ENCODE measurements around the gene ADAP1.

Gene ADAP1

DNA sequence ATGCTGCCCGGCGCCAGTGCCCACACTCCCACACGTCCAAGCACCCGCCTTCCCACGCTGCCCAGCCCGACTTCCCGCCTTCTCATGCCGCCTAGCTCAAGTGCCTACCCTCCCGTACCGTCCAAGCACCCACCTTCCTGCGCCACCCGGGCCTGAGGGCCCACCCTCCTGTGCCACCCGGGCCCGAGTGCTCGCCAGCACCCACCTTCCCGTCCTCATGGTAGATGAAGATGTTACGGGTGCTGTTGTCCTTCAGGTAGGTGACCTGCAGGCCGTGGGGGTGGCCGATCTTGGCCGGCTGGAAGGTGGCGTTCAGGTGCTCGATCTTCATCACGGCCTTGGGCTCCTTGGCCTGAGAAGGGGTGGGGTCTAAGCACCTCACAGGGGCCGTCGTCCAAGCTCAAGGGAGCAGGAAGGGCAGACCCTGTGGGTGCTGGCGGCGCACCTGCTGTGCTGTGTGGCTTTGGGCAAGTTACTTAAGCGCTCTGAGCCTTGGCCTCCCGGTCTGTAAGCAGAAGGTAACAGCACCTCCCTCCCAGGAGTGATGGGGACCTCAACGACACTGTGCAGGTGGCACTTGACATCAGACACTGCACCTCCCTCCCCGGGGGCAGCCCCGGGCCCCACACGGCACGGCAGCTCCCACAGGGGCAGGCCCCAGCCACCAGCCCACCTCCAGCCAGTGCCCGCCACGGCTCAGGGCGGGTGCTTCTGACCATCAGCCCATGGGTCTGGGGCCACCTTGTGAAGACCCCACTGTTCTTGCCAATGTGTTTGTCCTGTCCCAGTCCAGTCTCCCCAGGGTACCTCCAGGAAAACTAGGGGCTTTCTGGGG is 50.3 kb downstream of the ADAP1 start:
- no peak for DNase-seq

- DNase-seq = no peak
Measured at GRCh38 chr7:902996-903395, 51.5 kb downstream of the ADAP1 start.

DNA sequence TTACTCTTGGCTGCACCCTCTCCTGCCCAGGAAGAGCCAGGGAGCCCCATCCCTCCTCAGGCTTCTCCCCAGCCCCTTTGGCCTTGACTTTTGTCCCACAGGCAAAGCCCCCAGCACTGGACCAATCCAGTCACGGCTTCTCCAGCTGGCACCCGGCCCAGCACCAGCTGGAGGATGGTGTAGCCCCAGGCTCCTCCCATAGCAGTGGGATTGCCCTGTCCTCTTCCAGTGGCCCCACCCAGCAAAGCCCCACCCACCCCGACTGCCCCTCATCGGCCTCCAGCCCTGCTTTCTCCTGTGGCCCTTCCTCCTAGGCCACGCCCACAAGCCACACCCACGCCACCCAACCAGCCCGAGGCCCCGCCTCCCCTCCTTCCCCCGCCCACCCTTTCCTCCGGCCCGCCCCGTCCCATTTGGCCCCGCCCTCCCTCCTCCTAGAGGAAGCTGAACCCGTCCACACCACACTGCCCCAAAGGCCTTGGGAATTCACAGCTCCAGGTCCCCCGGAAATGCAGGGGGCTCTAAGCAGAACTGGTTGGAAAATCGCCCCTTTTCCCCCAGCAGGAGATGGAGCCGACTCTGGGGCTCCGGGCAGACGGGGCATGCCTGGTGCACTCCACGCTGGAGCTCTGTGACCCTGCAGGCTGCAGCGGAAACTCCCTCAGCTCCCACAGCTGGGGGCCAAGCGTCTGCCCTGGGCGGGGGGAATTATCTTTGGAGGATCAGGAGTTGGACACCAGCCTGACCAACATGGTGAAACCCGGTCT is 52.9 kb downstream of the ADAP1 start:
- no peak for DNase-seq

GRCh38 chr7:901041-901387 is 53.5 kb downstream of the ADAP1 start:
- no peak for DNase-seq

GRCh38 chr7:900331-901040 is 54.0 kb downstream of the ADAP1 start:
- no peak for DNase-seq

DNA sequence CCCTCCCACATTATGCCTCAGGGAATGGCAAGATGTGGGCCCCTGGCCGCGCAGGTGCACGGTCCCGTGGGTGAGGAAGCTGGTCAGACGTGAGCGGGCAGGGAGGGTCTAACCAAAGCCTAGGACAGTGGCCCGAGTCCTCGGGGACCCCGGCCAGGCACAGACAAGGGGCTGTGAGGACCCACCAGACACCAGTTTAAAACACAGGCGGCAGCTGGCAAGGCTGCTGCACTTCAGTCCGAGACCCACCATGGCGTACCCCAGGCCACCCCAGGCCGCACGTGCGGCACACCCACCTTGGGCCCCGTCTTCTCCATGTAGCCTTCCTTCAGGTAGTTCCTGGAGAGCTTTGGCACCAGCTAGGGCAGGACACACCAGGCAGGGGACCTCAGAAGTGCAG is 54.7 kb downstream of the ADAP1 start:
- no peak for DNase-seq

DNA sequence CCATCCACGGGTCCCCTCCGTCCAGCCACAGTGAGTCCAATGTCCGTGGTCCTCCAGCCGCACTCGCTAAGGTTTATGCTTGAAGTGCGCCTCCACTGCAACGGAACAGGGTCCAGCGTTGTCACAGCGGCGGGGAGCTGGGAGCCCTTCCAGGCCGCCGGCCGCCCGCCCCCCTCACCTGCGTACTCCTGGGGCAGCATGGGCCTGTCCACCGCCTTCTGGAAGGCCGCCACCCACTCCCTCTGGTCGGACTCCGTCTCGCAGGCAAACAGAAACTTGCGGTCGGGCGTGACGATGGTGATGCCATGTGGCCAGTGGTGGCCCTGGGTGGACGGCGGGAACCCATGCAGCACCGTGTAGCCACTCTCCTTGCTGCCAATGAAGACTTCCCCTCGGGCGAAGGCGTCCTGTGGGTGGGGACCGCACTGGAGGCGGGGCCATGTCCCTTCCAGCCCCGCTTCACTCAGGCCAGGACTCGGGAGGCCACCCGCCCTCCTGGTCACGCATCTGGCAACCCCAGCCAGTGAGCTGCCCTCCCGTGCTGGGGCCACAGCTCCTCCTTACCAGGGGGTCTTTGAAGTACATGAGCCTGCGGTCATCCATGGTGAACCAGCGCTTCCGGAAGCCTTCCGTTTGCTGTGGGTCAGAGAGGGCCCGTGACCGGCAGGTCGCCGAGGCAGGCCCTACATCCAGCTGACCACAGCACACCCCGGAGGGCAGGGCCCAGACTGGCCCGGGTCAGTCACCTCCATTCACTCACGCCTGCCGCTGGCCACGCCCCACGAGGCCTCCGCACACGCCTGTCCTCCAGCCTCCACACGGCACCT is 55.4 kb downstream of the ADAP1 start:
- DNase-seq = no peak

GRCh38 chr7:898460-898854 is 56.0 kb downstream of the ADAP1 start:
- no peak for DNase-seq

GRCh38 chr7:897771-898376 is 56.6 kb downstream of the ADAP1 start:
- no peak for DNase-seq

DNA sequence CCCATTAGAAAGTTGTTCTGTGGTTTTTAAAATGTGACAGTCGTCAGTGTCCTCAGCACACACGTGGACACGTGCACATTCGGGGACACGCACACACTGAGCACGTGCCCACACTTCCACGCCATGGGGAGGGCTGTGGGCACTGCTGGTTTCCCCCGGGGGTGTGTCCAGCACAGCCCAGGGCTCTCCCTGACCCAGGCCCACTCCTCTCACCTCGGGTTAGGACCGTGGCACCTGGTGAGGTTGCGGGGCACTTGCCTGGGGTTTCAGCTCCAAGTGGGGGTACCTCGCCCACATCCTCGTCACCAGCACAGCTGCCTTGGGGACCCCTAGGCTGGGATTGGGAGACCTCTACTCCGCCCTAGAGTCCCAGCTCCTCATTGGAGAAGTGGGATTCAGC is 57.4 kb downstream of the ADAP1 start:
- DNase-seq = no peak

DNA sequence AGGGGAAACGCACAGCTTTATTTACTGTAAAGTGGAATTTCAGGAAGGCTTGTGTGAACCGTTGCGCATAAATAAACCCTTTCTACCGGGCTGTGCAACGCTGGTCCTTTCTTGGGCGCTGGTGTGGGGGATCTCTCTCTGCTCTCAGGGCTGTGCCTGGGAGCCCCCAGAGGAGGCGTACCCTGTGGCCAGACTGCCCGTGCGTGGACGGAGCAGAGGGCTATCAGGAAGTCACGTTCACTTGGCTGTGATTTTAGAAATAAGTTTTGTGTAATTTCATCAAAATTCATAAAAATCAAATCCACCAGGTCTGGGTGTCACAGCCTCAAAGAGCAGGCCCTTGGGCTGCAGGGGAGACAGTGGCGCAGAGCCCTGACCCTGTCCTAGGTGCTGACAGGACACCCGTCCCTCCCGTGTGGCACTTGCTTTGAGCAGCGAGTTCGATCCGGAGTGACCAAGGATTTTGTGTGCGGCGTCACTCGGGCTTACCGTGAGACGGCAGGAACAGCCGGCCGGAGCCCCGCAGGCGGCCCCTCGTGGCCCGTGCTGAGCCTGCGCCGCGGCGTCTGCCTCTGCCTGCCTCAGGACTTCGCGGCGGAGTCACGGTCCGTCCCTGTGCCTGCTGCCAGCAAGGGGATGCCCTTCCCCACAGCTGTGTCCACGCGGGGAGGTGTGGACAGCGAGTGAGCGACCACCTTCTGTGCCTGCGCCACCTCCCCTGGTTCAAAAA is 58.0 kb downstream of the ADAP1 start:
- DNase-seq = no peak

- no peak for DNase-seq
Measured at GRCh38 chr7:895451-896052, 58.9 kb downstream of the ADAP1 start.

DNA sequence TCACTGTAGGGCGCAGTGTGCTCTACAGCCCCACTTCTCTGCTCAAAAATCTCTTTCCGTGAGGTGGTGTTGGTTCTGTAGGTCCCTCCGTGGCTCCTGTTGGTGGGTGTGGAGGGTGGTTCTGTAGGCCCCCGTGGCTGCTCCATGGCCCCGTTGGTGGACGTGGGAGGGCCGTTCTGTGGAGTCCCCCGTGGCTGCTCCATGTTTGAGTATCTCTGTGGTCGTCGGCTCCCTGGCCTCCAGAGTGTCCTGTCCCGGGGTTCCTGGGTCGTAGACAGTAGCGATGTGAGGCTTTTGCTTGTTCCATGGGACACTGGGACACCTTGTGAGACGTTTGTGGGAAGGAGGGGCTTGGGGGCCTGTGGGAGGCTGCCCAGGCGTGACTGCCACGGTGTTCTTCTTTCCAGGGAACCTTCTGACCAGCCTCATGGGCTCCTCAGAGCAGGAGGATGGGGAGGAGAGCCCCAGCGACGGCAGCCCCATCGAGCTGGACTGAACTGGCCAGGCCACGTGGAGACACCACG is 59.5 kb downstream of the ADAP1 start:
- DNase-seq = no peak

DNA sequence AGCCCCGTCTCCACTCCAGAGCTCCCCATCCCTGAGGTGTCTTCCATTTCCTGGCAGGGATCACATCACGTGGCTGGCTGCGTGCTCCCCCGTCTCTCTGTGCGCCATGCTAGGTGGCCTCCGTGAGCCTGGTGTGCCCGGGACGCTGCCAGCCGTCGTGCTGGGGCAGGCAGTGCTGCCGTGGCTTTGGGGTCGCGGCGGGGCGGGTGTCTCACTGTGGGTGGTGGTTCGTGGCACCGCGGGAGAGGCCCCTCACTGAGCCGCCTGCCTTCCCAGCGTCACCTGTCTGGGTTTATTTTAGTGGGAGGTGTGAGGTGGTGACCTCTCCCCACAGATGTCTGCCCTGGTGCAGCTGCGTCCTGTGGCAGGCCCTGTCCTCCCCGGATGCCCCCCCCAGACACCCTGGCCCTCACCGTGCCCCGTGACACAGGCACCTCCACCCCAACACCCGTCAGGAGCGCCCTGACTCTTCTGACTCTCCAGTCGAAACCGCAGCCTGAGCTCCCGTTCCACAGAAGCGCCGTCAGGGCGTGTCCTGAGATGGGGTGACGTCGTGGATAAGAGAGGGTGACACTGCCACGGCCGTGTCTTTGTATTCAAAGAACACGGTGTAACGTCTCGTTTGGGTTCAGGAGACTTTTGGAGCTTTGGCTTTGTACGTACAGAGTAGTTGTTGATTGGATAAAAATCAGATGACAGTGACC is 60.2 kb downstream of the ADAP1 start:
- DNase-seq = no peak

DNA sequence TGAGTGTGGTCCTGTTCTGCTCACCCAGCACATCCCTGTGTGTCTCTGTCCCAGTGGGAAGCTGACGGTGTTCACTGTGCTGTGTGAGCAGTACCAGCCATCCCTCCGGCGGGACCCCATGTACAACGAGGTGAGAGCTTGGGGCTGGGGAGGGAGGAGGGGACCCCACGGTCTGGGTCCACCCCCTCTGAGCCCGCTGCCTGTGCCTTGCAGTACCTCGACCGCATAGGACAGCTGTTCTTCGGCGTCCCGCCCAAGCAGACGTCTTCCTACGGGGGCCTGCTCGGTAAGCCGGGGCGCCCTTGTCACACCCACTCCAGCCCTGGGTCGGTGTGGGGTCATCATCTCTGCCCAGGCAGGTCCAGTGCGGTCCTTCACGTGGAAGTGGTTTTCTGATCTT is 60.8 kb downstream of the ADAP1 start:
- DNase-seq = no peak

GRCh38 chr7:892648-893593 is 61.6 kb downstream of the ADAP1 start:
- DNase-seq = no peak

GRCh38 chr7:891805-892204 is 62.7 kb downstream of the ADAP1 start:
- DNase-seq = no peak

DNA sequence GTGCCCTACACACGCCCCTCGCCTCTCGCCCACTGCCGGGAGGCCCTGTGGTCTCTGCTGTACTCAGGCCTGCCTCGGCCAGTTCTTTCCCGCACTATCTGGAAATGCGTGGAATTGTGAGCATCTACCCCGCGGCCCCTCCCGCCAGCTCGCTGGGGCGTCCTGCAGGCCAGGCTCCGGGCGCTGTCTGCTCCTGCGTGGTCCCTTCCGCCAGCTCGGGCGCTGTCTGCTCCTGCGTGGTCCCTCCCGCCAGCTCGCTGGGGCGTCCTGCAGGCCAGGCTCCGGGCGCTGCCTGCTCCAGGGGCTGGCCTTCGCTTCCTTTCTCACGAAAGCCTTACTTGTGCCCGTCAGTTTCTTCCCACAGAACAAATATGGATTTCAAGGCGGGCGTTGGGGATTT is 63.2 kb downstream of the ADAP1 start:
- DNase-seq = no peak

DNA sequence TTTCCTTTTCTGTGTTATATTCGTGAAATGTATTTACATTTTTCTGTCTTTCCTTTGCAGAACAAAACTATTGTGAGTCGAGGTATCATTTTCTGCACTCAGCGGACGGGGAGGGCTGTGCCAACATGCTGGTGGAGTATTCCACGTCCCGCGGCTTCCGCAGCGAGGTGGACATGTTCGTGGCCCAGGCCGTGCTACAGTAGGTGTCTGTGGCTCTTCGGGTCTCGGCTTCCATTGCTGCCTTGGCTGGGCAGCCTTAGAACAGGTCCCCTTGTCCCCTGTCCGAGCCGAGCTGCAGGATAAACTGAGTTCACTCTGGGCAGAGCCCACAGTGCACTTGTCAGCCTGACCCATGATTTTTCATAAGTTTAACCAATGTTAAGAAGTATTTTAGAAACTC is 63.6 kb downstream of the ADAP1 start:
- DNase-seq = no peak
